Spleen (tissue), 7 donors: ENCODE data around the gene SRRT.

Source experiments
- POLR2A ChIP-seq, 3 donors: fragments of 450-650 bp; IDR thresholded peaks; one replicate each; pipeline ENCODE4 v1.5.1; 2017; ENCODE audit warnings: antibody characterized with exemption in 3 of 3, mild to moderate bottlenecking in 1 of 3
- POLR2AphosphoS5 ChIP-seq, 3 donors: sonication (generic); formaldehyde crosslinking; IDR thresholded peaks; one replicate each; pipeline ENCODE4 v1.5.1; 2017; ENCODE audit warnings: antibody characterized with exemption in 3 of 3
- TF ChIP-seq, protein P1 (sequence below), 11 experiments: fragments of 200-600 bp in 7 of 11; fragments of 450-650 bp in 4 of 11; sonication (generic) in 4 of 11; IDR thresholded peaks in 8 of 11; conservative IDR thresholded peaks in 3 of 11; 1 replicate in 7 of 11; 2 replicates in 4 of 11; pipeline versions ENCODE4 v1.4.0 to v1.8.0; 2016 to 2021; ENCODE audit warnings: antibody characterized with exemption in 11 of 11, inconsistent platforms in 4 of 11, mild to moderate bottlenecking in 1 of 11
- donor health status: DM: no; HTN: no; CAD: no; lungs with moderate emphysema.
- donor health status: DM: no; HTN: no; CAD: no.
- donor health status: DM: no; HTN: no; CAD: no.

- TF ChIP-seq POLR2AphosphoS5 (IDR thresholded peaks at IDR 0.05) (no peak), POLR2A (IDR thresholded peaks at IDR 0.05) (no peak)
- TF ChIP-seq, protein P1, sequence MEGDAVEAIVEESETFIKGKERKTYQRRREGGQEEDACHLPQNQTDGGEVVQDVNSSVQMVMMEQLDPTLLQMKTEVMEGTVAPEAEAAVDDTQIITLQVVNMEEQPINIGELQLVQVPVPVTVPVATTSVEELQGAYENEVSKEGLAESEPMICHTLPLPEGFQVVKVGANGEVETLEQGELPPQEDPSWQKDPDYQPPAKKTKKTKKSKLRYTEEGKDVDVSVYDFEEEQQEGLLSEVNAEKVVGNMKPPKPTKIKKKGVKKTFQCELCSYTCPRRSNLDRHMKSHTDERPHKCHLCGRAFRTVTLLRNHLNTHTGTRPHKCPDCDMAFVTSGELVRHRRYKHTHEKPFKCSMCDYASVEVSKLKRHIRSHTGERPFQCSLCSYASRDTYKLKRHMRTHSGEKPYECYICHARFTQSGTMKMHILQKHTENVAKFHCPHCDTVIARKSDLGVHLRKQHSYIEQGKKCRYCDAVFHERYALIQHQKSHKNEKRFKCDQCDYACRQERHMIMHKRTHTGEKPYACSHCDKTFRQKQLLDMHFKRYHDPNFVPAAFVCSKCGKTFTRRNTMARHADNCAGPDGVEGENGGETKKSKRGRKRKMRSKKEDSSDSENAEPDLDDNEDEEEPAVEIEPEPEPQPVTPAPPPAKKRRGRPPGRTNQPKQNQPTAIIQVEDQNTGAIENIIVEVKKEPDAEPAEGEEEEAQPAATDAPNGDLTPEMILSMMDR (IDR thresholded peaks at IDR 0.05 in 8 of 11, conservative IDR thresholded peaks at IDR 0.05 in 3 of 11), result no peak
These were observed 18.5 kb downstream of the SRRT start for GRCh38 chr7:100893318-100893895.
